Measurements from ENCODE around the gene CACNB4. TPM values are rescaled to one million over a fixed set of nuclear protein-coding genes. Genes with fewer than 3 reads are reported as not detected.
A peak's percentile ranks its signal among the peaks of the same experiment; 100 is the strongest.

Gene CACNB4
- polyA plus RNA-seq, 1 experiment = 0.12 TPM

- POLR2A ChIA-PET = no interaction called here
- H3K4me3 ChIP-seq (ENCODE audit: low read depth, low read length) = no peak overlapping the region
- no peaks in the 10 kb centered on the region for H3K27me3 ChIP-seq (ENCODE audit: control insufficient read depth, insufficient read depth, low read length)
- CTCF ChIA-PET = interaction anchor here (0.8 to 1.0 kb wide), 2 partner anchors 360 to 597 kb away, joined by 3 read pairs; no protein-coding TSS in a partner anchor
- no peak for DNase-seq (ENCODE audit: low read depth)
- peaks cover 3% of the 10 kb centered on the region; the same call in 1 of the 2 replicates for H3K36me3 ChIP-seq (ENCODE audit: control insufficient read depth, insufficient read depth, low read length)
- TF ChIP-seq CTCF (IDR thresholded peaks at IDR 0.05; ENCODE audit: insufficient read depth, low read depth, low read length) = no peak
These were observed 282.9 kb downstream of the CACNB4 start for GRCh38 chr2:151815821-151816489.

GRCh38 chr2:151810489-151810888, 288.4 kb downstream of the CACNB4 start:
- no peak for TF ChIP-seq CTCF (IDR thresholded peaks at IDR 0.05; ENCODE audit: insufficient read depth, low read depth, low read length)
- POLR2A ChIA-PET = no interaction called here
- DNase-seq (ENCODE audit: low read depth) = no peak
- CTCF ChIA-PET = no interaction called here
- peaks cover 8% of the 10 kb centered on the region for H3K36me3 ChIP-seq (ENCODE audit: control insufficient read depth, insufficient read depth, low read length)
- H3K27me3 ChIP-seq (ENCODE audit: control insufficient read depth, insufficient read depth, low read length) = no peaks in the 10 kb centered on the region
- H3K4me3 ChIP-seq (ENCODE audit: low read depth, low read length) = no peak overlapping the region

GRCh38 chr2:151809073-151809383, 289.8 kb downstream of the CACNB4 start:
- ChIA-PET CTCF (interaction anchor here (0.8 to 1.4 kb wide), 3 partner anchors 10 to 21 kb away, joined by 3 to 4 read pairs (median 4); no protein-coding TSS in a partner anchor), POLR2A (no interaction called here)
- no peak for DNase-seq (ENCODE audit: low read depth)
- no peak for TF ChIP-seq CTCF (IDR thresholded peaks at IDR 0.05; ENCODE audit: insufficient read depth, low read depth, low read length)
- Histone ChIP-seq H3K36me3 (ENCODE audit: control insufficient read depth, insufficient read depth, low read length) (peaks cover 8% of the 10 kb centered on the region), H3K4me3 (ENCODE audit: low read depth, low read length) (no peak overlapping the region), H3K27me3 (ENCODE audit: control insufficient read depth, insufficient read depth, low read length) (no peaks in the 10 kb centered on the region)

DNA sequence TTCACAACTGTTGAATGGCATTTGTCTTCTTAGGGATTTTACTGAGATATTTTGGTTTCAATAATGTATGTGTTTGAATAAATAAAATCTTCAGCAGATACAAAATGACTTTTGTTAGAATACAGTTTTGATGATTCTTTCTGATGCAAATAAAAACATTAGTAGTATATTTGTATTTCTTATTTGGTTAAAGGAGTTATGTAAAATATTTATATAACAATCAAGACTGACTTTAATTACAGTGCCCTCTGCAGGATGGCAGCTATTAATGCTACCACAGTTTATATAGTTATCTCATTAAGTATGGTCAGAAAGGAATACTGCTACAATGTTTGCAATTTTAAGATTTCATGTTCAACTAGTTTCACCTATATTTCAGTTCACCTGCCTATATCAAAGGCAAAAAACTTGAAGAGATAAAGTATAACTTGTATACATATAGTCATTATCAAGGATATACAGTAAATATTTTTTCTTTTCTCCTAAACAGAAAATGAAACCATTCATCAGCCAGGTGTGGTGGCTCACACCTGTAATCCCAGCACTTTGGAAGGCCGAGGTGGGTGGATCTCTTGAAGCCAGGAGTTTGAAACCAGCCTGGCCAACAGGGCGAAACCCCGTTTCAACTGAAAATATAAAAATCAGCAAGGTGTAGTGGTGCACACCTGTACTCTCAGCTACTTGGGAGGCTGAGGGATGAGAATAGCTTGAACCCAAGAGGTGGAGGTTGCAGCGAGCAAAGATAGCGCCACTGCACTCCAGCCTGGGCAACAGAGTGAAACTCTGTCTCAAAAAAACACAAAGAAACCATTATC, 290.4 kb downstream of the CACNB4 start:
- no peak for DNase-seq (ENCODE audit: low read depth)
- no peak overlapping the region for H3K4me3 ChIP-seq (ENCODE audit: low read depth, low read length)
- peak; percentile 45; the same call in 1 of the 2 replicates for TF ChIP-seq CTCF (IDR thresholded peaks at IDR 0.05; ENCODE audit: insufficient read depth, low read depth, low read length)
- ChIA-PET POLR2A (no interaction called here), CTCF (interaction anchor here (0.7 to 1.4 kb wide), 5 partner anchors 10 to 242 kb away, joined by 3 to 4 read pairs (median 3); no protein-coding TSS in a partner anchor)
- peaks cover 8% of the 10 kb centered on the region for H3K36me3 ChIP-seq (ENCODE audit: control insufficient read depth, insufficient read depth, low read length)
- no peaks in the 10 kb centered on the region for H3K27me3 ChIP-seq (ENCODE audit: control insufficient read depth, insufficient read depth, low read length)

DNA sequence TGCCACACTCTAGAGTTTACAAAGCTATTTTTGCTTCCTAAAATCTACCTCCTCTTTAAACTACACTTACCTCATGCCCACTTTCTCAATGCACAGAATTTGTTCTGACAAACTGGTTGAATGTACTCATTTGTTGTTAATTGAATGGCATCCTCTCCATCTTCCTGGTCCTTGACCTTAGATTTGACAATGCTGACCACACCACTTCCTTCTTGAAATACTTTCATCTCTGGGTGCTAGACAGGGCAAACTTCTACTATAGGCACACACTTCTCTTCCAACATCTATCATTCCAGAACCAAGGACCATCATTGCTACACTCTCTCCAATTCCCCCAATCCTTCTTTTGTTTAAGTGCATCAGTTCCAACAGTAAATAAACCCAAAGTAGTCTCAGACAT, 292.9 kb downstream of the CACNB4 start:
- no peak overlapping the region for H3K4me3 ChIP-seq (ENCODE audit: low read depth, low read length)
- TF ChIP-seq CTCF (IDR thresholded peaks at IDR 0.05; ENCODE audit: insufficient read depth, low read depth, low read length) = no peak
- POLR2A ChIA-PET = no interaction called here
- CTCF ChIA-PET = interaction anchor here (1.2 to 1.9 kb wide), 2 partner anchors 12 to 21 kb away, joined by 3 to 5 read pairs; no protein-coding TSS in a partner anchor
- peaks cover 6% of the 10 kb centered on the region for H3K36me3 ChIP-seq (ENCODE audit: control insufficient read depth, insufficient read depth, low read length)
- H3K27me3 ChIP-seq (ENCODE audit: control insufficient read depth, insufficient read depth, low read length) = no peaks in the 10 kb centered on the region
- DNase-seq (ENCODE audit: low read depth) = no peak

Measured in BJ (cell line).